GM19395 (cell line): ENCODE results near the gene CDK5RAP2.
"Not testable (repeated sequence)": the region's sequence is repeated elsewhere in the genome, so short reads cannot be mapped to it uniquely, and the experiment has no call there.

Experiments used
- ATAC-seq: cut with Tn5 transposase; IDR thresholded peaks from one replicate; pipeline ENCODE4 v1.9.1; 2021; ENCODE audit warnings: mild to moderate bottlenecking, moderate library complexity; ENCODE audit not compliant: unreplicated experiment

Gene CDK5RAP2

DNA sequence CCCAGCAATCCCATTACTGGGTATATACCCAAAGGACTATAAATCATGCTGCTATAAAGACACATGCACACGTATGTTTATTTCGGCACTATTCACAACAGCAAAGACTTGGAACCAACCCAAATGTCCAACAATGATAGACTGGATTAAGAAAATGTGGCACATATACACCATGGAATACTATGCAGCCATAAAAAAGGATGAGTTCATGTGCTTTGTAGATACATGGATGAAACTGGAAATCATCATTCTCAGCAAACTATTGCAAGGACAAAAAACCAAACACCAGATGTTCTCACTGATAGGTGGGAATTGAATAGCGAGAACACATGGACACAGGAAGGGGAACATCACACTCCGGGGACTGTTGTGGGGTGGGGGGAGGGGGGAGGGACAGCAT is 64.0 kb downstream of the CDK5RAP2 start:
- ATAC-seq, result not testable (repeated sequence)

DNA sequence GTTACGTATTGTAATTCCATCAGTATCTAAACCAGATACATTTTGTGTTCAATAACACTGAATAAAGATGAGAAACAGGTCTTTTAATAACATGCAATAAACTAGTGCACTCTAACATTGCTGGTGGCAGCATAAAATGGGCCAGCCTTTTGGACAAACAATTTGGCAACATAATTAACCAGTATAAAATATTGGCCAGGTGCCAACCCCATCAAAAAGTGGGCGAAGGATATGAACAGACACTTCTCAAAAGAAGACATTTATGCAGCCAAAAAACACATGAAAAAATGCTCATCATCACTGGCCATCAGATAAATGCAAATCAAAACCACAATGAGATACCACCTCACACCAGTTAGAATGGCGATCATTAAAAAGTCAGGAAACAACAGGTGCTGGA is 64.5 kb downstream of the CDK5RAP2 start:
- not testable (repeated sequence) for ATAC-seq

DNA sequence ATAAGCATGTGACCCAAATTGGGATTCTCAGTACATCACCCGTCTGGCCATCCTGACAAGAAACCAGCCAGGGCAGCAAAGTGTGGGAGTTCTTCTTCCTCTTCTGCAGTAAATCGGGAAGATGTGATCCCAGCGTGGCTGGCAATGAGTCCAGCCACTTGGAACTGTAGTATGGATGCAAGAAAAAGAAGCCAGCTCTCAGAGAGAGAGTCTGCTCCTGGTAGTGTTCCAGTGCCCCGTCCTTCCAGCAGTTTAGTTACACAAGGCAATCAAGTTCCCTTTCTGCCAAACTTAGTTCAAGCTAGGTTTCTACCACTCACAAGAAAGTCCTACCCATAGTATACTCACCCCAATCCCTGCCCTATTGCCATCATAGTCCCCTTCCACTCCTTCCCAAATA is 65.6 kb downstream of the CDK5RAP2 start:
- no peak for ATAC-seq

DNA sequence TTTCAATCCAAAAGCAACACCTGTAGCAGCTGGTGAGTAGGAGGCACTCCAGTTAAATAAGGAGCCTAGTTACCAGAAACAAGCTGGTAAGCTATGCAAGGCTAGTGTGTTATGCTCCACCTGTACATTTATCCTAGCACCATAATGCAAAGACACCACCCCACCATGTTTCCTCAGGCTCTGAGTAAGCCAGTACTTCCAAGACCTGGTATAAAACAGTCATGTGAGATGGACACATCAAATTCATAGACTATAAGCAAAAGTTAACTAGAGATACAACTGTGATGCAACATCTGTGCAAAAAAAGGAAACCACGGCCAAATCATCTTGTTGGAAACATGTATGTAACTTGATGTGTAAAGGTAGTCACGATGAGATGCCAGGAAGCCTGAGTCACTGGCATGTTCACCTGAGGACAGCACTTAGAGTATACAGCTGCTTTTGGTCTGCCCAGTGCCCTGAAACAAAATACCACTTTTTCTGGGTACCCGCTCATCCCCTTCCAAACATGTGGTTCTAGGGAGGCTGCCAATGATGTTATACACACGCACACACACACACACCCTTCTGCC is 66.1 kb downstream of the CDK5RAP2 start:
- no peak for ATAC-seq

DNA sequence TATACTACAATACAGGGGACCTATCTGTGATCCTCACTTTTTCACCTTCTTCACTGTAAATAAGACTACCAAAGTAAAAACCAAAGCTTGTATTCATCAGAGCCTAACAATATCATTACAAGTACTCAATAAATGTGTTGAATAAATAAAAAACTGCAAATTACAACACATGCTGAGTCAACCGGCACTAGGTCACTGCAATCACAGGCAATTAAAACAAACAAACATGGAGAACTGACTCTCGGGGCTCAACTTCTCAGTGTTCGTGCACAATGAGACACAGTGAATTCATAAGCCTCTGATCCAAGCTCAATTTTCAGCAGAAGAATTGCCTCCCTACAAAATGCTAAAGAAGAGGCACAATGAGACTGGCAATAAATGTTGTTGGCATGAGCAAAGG is 69.2 kb downstream of the CDK5RAP2 start:
- ATAC-seq, result no peak

DNA sequence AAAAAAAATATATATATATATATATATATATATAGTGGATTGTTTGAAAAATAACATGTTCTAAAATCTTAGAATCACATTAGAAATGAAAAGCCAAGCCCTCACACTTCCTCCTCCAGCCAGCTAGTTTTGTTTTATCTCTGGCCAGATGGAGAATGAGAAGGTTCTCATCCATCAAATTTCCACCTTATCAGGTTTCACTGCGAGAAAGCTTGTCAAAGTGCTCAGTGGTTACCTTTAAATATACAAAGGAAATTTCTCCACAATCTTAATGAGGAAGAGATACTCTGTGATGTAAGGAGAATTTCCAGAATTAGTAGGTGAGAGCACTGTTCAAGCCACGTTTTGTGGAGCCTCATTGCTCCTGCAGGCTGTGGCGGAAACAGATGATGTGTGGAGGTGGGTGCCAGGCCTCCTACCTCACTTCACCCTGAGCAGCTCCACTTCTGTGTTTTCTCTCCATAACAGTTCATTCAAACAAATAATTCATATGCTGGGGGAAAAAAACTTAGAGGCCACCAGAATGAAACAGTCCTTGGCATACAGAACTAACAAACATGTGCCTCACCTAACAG is 71.9 kb downstream of the CDK5RAP2 start:
- no peak for ATAC-seq

DNA sequence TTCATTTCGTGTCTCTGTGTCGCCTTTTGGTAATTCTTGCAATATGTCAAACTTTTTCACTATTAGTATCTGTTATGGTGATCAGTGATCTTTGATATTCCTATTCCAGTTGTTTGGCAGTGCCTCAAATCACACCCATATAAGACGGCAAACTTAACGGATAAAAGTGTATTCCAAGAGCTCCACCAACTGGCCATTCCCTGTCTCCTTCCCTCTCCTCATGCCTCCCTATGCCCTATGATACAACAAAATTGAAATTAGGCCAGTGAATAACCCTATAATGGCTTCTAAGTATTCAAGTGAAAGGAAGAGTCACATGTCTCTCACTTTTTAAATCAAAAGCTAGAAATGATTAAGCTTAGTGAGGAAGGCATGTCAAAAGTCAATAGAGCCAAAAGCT is 74.8 kb downstream of the CDK5RAP2 start:
- no peak for ATAC-seq

DNA sequence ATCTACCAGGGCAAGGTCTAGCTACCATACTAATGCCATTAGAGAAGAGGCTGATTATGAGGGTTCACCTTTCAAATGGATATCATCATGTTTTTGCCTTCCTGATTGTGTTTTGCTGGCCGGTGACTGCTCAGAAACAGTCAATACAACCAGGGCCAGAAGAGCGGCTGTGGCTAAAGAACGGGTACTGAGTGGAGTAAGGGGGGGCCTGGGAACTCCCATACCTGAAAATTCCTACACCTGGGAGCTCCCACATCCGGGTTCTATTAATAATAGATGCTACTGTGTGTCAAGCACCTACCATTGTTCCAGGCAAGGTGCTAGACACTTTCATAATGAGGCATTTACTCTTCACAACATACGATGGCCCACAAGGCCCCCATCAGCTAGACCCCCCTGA is 79.2 kb downstream of the CDK5RAP2 start:
- no peak for ATAC-seq

DNA sequence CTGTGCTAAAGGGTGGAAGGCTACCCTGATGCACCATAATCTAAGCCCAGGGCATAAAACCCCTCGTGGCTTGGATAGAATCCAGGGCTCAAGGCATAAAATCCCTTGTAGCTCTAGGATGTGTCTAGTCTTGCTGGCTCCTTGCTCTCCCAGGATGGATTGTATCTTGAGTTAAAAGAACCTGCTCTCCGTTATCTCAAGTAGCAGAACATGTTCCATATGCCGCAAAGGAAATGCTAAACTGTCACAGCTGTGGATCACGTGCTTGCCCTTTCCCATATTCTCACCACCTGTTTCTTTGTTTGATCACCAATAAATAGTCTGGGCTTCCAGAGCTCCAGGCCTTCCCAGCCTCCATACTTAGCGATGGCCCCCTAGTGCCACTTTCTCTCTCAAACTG is 82.1 kb downstream of the CDK5RAP2 start:
- ATAC-seq, result not testable (repeated sequence)

DNA sequence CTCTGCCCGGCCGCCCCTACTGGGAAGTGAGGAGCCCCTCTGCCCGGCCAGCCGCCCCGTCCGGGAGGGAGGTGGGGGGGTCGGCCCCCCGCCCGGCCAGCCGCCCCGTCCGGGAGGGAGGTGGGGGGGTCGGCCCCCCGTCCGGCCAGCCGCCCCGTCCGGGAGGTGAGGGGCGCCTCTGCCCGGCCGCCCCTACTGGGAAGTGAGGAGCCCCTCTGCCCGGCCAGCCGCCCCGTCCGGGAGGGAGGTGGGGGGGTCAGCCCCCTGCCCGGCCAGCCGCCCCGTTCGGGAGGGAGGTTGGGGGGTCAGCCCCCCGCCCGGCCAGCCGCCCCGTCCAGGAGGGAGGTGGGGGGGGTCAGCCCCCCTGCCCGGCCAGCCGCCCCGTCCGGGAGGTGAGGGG is 83.5 kb downstream of the CDK5RAP2 start:
- not testable (repeated sequence) for ATAC-seq

DNA sequence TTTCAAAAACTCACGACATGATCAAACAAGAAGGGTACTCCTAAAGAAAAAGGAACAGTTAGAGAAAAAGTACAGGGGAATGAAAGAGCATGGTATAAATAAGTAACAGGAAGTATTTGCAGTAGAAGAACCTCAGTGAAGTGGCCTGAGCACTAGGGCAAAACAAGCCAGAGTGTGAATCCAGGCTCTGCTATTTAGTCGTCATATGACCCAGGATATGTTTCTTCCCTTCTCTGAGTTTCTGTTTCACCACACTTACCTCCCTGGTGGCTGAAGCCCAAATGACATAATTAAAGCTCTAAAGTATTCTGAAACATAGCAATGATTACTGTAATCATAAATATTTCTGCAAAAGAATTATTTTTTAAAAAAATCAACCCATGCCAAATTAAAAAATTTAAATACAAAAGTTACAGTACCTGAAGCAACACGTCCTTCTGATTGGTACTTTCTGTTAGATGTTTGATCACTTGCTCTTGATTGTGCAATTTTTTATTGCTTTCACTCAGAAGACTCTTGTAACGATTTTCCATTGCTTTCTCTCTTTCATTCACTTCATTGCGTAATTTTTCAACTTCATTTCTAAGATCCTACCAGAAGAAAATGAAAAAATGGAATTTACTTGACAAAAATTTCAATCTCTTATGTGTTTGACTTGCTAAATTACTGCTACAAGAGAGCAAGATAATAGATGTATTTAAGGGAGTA is 88.9 kb downstream of the CDK5RAP2 start:
- ATAC-seq, result peak; percentile 97

DNA sequence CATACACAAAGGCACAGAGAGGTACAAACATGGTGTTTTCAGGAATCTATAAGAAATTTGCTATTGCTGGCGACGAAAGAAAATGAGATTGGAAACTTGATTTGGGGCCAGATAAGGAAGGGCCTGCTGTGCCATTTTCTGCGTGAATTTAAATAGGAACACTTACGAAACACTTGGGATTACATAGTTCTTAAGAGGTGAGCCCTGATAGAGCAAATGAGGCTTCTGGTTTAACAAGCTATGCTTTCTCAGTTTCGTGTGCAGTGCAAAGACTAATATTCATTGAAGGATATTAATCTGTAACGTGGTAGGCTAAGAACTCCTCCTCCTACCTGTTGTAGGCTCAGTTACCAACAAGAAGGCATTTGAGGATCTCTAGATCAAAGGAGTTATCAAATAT is 93.1 kb downstream of the CDK5RAP2 start:
- no peak for ATAC-seq

DNA sequence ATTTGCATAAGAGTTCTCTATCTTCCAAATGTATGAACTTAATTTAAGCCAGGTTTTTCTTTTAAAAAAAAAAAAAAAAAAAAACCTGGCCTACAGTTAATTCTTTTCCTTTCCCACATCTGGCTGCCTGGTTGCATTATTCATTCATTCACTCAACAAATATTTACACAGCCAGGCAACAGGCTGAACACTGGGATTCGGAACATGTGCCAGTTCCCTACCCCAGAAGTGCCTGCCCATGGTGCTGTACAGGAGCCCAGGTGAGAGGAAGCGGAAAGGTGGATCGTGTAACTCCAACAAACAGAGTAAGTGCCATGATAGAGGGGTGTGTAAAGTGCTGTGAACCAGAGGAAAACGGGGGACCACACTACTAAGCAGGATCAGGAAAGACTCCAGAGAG is 93.6 kb downstream of the CDK5RAP2 start:
- no peak for ATAC-seq

DNA sequence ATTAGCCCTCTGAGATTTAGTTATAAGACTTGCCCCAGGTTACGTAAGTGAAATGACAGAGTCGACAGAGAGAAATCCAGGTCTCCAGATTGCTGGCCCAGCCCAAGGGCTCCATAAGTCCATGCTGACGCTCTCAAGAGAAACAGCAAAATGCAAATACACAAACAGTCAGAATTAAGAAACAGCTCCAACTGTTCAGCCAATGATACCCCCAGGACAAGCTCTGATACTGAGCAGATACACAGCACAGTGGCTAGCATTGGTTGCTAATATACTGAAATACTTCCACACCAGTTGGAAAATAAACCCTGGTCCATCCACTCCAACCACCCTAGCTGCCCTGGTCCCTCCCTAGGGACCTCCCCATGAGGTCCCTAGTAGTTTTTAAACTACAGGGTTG is 94.2 kb downstream of the CDK5RAP2 start:
- ATAC-seq, result no peak

DNA sequence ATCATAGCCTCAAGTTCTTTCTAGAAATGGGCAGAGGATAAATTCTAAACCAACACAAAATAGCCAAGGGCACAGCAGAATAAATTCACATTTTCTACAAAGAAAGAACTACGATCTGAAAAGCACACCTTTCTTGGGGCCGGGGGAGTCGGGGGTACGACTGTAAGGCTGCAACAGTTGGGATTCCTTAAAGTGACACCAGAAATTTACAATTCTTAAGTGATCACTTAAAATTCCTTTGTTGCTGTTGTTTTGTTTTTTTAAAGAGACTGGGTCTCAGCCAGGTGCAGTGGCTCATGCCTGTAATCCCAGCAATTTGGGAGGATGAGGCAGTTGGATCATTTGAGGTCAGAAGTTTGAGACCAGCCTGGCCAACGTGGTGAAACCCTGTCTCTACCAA is 95.8 kb downstream of the CDK5RAP2 start:
- ATAC-seq, result no peak

DNA sequence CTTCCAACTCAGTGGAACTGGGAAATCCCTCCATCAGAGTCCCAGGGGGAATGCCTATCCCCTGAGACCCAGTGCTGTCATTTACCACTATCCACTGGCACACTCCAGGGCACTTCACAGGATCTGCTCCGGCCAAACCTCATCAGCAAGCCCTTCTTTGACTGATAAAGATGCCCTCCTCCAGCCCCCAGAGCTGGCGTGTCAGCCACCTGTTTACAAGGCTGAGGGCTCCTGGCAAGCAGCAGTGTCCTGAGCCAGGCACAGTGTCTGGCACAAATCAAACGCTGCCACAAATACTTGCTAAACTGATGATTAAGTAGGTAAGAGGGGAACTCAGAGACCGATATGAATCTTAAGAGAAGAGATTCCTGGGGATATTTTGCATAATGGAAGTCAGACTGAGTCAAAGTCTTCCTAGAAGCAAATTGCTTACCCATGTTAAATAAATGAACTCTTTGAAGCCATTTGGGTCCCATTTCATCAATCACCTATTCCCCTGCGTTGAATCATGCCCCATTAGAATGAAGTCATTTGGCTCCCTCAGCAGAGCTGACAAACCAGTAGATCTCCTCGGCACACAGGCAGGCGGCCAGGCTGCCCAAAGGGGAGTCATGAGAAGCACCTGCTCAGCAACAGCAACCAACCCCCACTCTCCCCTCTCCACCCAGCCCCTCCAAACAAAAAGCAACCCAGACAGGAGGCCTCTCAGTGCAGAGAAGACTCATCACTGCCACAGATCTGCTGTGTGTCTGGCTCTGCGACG is 97.4 kb downstream of the CDK5RAP2 start:
- no peak for ATAC-seq

DNA sequence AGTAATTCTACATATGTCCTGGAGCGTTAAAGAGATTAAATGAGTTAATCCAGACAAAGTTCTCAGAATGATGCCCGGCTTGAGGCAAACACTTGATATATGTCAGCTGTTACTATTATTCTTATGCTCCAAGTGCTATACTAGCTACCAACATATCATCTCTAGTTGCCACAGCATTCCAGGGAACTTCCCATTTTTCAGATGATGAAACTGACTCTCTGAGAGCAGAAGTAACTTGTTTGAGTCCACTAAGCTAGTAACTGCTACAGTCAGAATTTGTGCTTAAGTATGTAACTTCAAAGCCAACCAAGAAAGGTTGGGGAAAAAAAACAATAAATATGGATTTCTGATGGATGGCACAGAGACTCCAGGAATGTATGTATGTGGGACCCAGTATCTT is 98.1 kb downstream of the CDK5RAP2 start:
- ATAC-seq, result no peak

DNA sequence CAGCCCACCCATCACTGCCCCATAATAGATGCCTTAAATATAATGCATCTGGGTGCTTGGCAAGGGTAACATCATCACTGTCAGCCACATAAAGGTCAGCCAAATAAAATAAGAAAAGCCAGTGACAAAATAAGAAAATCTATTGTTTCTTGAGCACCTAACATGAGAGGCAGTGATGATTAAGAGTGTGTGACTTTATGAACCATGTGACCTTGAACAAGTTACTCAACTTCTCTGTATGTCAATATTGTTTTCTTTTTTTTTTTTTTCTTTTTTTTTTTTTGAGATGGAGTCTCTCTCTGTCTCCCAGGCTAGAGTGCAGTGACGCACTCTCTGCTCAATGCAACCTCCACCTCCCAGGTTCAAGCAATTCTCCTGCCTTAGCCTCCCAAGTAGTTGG is 98.7 kb downstream of the CDK5RAP2 start:
- no peak for ATAC-seq

DNA sequence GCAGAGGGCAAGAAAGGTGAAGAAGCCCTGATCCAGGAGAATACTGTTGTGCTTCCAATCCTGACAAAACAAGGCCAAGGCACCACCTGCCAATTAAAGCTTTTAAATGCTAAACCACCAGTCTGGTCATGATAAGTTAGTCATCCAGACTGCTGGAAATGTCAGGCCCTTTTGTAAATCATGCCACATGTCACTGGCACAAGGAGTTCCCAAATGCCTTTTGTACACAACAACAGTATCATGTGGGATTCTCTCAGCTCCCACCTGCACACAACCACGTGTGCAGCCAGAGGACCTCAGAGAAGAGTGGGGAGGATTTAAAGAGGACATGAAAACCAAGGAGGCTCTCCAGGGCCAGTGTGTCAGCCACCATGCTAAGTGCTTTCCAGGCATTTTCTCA is 99.3 kb downstream of the CDK5RAP2 start:
- no peak for ATAC-seq

DNA sequence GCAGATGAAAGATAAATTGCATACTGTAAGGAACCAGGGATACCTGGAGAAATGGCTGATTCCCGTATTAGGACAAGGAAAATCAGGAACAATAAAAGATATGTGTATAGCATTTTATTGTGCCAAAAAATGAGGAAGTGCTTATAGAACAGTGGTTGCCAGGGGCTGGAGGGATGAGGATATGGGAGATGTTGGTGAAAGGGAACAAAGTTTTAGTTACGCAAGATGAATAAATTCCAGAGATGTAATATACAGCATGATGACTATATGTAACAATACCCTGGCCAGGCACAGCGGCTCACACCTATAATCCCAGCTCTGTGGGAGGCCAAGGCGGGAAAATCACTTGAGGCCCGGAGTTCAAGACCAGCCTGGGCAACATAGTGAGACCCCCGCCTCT is 101.8 kb downstream of the CDK5RAP2 start:
- no peak for ATAC-seq

DNA sequence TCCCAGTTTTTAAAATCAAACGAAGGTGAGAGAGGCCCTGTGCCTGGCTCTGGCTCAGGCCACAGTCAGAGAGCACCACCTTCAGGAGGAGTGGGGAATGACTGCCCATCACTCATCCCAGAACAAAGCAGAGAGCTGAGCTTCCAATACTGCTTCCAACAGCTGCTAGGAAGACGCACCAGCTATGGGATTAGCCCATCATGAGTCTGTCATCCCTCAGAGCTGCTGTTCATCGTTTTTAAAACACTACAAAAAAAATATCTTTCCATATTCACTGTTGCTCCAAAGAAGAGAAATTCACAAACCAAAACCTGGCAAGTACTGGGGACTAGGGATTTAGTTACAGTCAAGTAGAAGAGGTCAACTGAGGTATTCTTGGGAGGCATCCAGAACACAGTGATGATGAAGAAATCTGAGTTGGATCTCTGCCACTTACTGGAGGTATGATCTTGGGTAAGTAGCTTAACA is 102.4 kb downstream of the CDK5RAP2 start:
- peak; percentile 78 for ATAC-seq

DNA sequence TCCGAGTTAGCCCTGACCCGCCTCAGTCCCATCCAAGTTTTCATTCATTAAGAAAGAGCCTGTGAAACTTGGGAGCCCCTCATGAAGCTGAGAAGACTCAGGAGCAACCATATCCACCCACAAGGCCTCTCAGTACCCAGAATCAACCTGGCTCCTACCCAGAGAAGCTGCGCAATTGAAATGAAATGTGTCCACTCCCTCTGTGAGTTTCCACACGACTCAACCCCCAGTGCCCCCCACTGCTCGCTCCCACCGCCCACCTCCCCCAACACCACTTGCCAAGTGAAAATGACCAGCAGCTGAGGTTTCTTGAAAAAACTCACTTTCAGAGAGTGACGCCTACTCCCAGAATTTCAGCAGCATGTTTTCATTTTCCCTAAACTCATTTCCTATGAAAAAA is 104.6 kb downstream of the CDK5RAP2 start:
- no peak for ATAC-seq
